ENCODE results near the gene NEURL3. TPM values are rescaled to one million over a fixed set of nuclear protein-coding genes. Genes with fewer than 3 reads are reported as not detected.

Gene NEURL3
- total RNA-seq, 2 donors from 2014 or later = 8.9 to 28.9 TPM

DNA sequence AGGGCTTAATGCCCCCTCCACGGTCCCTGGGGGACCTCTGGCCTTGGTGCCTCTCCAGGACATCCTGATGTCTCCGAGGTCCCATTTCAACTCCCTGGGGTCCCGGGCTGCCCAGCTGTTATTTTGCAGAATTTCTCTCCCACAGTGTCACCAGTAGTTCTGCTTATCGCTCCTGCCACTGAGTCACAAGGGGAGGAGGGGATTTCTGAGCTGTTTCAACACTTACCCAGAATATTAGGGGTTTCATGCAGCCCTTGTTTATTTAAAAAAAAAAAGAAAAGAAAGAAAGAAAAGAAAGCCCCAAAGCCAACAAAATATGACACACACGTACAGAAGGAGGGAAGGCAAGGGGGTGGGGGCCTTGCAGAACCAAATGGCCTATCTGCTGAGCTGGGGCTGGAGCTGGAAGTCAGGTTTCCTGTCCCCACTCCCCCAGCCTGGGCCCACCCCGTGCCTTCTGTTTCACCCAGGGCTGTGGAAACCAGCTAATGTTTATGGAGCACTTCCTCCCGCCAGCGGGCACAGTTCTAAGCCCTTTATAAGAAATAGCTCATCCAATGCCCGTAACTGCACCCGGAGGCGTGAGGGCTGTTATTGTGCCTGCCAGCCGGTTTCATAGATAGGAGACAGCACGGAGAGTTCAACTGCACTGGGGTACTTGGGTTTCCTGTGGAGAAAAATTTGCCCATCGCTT is 23.0 kb upstream of the NEURL3 start:
- WGBS = 18% methylated on average over 14 of the region's 14 CpGs
- no peaks in the 10 kb centered on the region for H3K27me3 ChIP-seq (replicated peaks; ENCODE audit: insufficient read depth)
- H3K27ac ChIP-seq = peak overlapping the region; percentile 81 to 84
- DNase-seq (ENCODE audit: low spot score) = peak; percentile 62
- no peaks in the 10 kb centered on the region for H3K9me3 ChIP-seq
- intact Hi-C loops (cut with DNase I) = loop anchor here (5.0 kb wide), 1 partner anchor 234 kb away; the partner anchor contains the start of gene CNNM4
- peak overlapping the region in 1 of 2 donors; percentile 44 for H3K4me3 ChIP-seq
- TF ChIP-seq POLR2AphosphoS5 (IDR thresholded peaks at IDR 0.05) (peak; percentile 53), POLR2A (IDR thresholded peaks at IDR 0.05) (no peak), CTCF (IDR thresholded peaks at IDR 0.05) (no peak)
- H3K36me3 ChIP-seq = no peaks in the 10 kb centered on the region
- peaks cover 2% of the 10 kb centered on the region for H3K4me1 ChIP-seq (replicated peaks)

GRCh38 chr2:96527286-96528005 is 22.3 kb upstream of the NEURL3 start:
- no peaks in the 10 kb centered on the region for H3K9me3 ChIP-seq
- peaks cover 2% of the 10 kb centered on the region for H3K4me1 ChIP-seq (replicated peaks)
- peak overlapping the region; percentile 81 to 84 for H3K27ac ChIP-seq
- intact Hi-C loops (cut with DNase I) = loop anchor here (5.0 kb wide), 1 partner anchor 235 kb away; the partner anchor contains the start of gene CNNM4
- peak in 1 of 4 experiments; percentile 25 for TF ChIP-seq CTCF (IDR thresholded peaks at IDR 0.05)
- TF ChIP-seq POLR2AphosphoS5 (IDR thresholded peaks at IDR 0.05) = no peak
- H3K36me3 ChIP-seq = no peaks in the 10 kb centered on the region
- no peaks in the 10 kb centered on the region for H3K27me3 ChIP-seq (replicated peaks; ENCODE audit: insufficient read depth)
- DNase-seq (ENCODE audit: low spot score) = no peak
- WGBS = under 1% methylated on average over 33 of the region's 51 CpGs
- H3K4me3 ChIP-seq = peak overlapping the region; percentile 36 to 44

GRCh38 chr2:96526615-96527285 is 21.6 kb upstream of the NEURL3 start:
- Histone ChIP-seq H3K36me3 (no peaks in the 10 kb centered on the region), H3K4me3 (peak overlapping the region; percentile 36 to 44), H3K4me1 (replicated peaks) (peaks cover 2% of the 10 kb centered on the region), H3K27me3 (replicated peaks; ENCODE audit: insufficient read depth) (no peaks in the 10 kb centered on the region), H3K27ac (peak overlapping the region; percentile 81 to 84), H3K9me3 (no peaks in the 10 kb centered on the region)
- no peak for DNase-seq (ENCODE audit: low spot score)
- 82% methylated on average over 29 of the region's 29 CpGs for WGBS
- TF ChIP-seq CTCF (IDR thresholded peaks at IDR 0.05) (no peak), POLR2A (IDR thresholded peaks at IDR 0.05) (no peak), POLR2AphosphoS5 (IDR thresholded peaks at IDR 0.05) (no peak)
- intact Hi-C loops (cut with DNase I) = loop anchor here (5.0 kb wide), 1 partner anchor 236 kb away; the partner anchor contains the start of gene CNNM4

DNA sequence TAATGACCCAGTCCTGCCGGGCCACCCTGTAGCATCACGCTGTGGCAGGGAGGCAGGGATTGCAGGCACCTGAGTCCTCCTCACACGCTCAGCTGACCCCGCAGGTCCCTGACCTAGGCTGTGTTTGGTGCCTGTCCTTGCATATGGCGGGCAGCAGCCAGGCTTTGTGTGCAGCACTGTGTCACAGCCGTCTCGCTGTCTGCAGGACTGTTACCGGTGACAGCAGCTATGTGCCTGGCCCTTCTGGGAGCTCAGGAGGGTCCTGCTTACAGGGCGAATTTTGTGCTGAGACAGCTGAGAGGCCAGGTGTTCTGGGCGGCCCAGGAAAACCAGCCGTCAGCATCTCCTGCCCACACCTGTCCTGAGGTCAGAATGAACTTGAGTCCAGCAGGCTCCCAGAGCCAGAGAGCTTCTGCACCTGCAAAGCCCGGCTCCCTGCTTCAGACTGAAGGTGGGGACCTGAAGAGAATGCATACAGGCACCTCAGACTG is 21.0 kb upstream of the NEURL3 start:
- Histone ChIP-seq H3K9me3 (no peaks in the 10 kb centered on the region), H3K4me3 (no peak overlapping the region), H3K27ac (no peak overlapping the region), H3K27me3 (replicated peaks; ENCODE audit: insufficient read depth) (no peaks in the 10 kb centered on the region), H3K36me3 (no peaks in the 10 kb centered on the region), H3K4me1 (replicated peaks) (peaks cover 2% of the 10 kb centered on the region)
- no peak for DNase-seq (ENCODE audit: low spot score)
- 96% methylated on average over 12 of the region's 12 CpGs for WGBS
- intact Hi-C loops (cut with DNase I) = loop anchor here (5.0 kb wide), 1 partner anchor 236 kb away; the partner anchor contains the start of gene CNNM4
- TF ChIP-seq POLR2A (IDR thresholded peaks at IDR 0.05) (no peak), CTCF (IDR thresholded peaks at IDR 0.05) (no peak), POLR2AphosphoS5 (IDR thresholded peaks at IDR 0.05) (no peak)

All from prostate gland (tissue), 2 donors.